Measurements from ENCODE around the gene COL11A1.
"Not testable (repeated sequence)": the region's sequence is repeated elsewhere in the genome, so short reads cannot be mapped to it uniquely, and the experiment has no call there.

The COL11A1 gene

DNA sequence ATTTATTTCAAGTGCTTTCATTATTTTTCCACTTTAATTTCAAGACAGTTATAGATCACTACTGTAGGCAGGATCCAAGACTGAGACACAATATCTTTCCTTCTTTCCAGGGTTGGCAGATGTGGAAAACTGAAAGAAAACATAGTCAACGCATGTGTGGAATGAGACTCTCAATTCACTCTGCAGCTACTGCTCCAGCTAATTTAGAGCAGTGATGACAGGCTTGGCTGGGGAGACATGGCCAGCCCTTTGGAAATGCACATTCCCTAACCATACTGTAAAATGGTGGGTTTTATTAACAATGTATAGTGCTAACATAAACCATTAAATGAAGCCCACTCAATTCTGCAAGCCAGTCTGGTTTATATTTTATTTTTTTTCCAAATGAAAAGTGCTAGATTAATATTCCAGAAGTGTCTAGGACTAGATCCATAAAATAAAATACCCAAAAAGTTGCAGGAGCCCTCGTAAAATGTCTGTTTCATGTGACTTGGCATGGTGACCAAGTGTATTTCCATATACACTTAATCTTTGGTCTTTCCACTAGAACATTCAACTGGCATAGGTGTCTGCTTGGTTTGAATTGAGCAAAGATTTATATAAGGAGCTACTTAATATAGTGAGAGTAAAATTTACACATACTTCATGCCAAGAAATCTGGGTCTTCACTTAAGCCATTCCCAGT lies 32.9 kb downstream of the COL11A1 start:
- no peak for DNase-seq

GRCh38 chr1:103074224-103074623 lies 34.1 kb downstream of the COL11A1 start:
- DNase-seq = no peak

DNA sequence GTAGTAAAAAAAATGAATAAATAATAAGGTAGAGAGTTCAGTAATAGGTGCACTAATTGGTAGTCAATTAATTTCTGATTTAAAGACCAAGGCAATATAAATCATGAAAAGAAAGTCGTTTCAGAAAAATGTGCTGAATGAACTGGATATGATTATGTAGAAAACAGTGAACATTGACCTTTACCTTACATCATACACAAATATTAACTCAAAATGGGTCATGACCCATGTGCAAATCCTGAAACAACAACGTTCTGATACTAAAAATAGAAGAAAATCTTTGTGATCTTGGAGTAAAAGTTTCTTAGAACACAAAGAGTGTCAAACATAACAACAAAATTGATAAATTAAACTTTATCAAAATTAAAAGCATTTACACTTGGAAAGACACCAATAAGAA lies 39.1 kb downstream of the COL11A1 start:
- no peak for DNase-seq

DNA sequence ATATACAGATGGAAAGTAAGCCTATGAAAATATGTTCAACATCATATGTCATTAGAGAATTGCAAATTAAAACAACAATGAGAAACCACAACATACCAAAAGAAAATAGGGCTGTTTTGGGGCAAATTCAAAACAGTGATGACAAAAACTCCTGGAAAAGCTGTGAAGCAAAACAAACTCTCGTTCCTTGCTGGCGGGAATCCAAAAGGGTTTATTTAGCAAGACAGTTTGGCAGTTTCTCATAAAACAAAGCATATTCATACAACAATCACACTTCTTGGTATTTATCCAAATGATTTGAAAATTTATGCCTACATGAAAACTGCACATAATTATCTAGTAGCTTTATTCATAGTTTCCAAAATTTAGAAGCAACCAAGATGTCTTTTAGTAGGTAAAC lies 44.4 kb downstream of the COL11A1 start:
- DNase-seq = no peak

DNA sequence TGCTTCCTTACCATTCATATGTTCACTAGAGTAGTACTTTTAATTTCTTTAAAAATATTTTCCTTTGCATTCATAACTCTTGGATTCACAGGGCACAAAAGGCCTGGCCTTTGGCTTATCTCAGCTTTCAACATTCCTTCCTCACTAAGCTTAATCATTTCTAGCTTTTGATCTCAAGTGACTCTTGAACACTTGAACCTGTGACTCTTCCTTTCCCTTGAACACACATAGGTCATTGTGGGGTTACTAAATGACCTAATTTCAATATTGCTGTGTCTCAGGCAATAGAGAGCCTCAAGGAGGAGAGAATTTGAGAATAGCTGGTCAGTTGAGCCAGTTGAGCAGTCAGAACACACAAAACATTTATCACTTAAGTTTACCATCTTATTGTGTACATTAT lies 49.9 kb downstream of the COL11A1 start:
- no peak for DNase-seq

DNA sequence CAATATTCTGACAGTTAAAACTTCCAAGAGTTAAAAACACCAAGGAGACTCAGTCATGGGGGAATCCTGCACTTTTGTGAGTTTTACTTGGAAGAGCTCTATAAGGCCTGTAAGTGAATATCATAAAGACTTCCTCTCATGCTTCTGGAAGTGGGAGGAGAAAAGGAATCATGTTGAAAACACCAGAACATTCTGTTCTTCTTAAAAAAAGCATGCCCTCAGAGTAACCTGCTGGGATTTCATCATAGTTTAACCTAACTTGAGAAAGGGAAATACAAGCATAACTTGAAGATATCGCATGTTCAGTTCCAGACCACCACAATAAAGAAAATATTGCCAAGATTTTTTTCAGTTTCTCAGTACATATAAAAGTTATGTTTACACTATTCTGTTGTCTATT lies 51.9 kb downstream of the COL11A1 start:
- DNase-seq = no peak

DNA sequence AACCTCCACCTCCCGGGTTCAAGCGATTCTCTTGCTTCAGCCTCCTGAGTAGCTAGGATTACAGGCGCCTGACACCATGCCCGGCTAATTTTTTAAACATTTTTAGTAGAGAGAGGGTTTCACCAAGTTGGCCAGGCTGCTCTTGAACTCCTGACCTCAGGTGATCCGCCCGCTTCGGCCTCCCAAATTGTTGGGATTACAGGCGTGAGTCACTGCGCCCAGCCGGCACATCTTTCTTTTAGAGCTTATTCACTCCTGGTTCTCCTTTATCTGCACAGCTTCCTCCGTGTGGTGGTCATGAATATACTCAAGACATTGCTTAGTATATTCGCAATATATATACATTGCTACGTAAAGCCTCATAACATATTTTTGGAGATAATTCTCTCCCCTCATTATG lies 80.2 kb downstream of the COL11A1 start:
- DNase-seq = not testable (repeated sequence)

DNA sequence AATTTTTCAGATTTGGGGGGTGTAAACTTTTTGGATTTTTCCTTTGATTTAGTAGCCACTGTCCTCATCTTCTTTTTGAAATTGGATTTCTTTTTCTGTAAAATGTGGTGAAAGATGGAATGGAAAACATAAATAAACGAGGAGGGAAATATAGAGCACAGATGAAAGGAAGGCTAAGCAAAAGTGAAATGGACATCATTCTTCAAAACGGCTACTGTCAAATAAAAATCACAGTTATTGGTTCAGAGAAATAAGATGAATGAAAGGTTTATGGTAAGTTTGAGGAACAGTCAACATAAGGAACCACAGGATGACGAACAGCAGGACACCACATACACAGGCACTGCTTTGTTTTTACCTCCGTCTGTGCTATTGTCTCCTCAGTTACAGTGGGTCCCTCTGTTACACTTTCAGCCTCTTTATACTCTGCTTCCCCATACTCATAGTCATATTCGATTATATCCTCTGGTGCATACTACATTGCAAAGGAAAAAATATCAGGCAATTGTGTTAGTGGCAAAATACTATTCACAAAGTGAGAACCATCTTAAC lies 82.4 kb downstream of the COL11A1 start:
- DNase-seq = no peak

- DNase-seq = no peak
Observed at GRCh38 chr1:103024051-103024450, 84.3 kb downstream of the COL11A1 start.

GRCh38 chr1:103002005-103002404 lies 106.3 kb downstream of the COL11A1 start:
- no peak for DNase-seq

GRCh38 chr1:102978874-102979273 lies 129.4 kb downstream of the COL11A1 start:
- no peak for DNase-seq

GRCh38 chr1:102977292-102977691 lies 131.0 kb downstream of the COL11A1 start:
- DNase-seq = no peak

DNA sequence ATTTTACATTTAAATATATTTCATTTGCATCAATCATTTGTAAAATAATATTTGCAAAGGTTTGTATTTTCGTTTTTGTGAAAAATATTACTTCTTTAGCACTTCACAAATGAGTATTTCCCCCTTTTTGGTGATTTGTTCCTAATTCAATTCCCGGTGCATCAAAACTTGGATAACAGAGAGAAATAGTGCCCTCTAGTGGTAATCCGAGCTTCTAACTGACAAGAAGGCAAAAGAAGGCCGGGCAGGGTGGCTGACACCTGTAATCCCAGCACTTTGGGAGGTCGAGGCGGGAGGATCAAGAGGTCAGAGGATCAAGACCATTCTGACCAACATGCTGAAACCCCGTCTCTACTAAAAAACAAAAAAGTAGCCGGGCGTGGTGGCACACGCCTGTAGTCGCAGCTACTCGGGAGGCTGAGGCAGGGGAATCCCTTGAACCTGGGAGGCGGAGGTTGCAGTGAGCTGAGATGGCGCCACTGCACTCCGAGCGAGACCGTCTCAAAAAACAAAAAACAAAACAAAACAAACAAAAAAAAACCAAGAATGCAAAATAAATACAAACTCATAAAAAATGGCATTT lies 137.7 kb downstream of the COL11A1 start:
- no peak for DNase-seq

GRCh38 chr1:102967786-102968185 lies 140.5 kb downstream of the COL11A1 start:
- DNase-seq = no peak

- no peak for DNase-seq
Observed at GRCh38 chr1:102961549-102961948, 146.8 kb downstream of the COL11A1 start.

DNA sequence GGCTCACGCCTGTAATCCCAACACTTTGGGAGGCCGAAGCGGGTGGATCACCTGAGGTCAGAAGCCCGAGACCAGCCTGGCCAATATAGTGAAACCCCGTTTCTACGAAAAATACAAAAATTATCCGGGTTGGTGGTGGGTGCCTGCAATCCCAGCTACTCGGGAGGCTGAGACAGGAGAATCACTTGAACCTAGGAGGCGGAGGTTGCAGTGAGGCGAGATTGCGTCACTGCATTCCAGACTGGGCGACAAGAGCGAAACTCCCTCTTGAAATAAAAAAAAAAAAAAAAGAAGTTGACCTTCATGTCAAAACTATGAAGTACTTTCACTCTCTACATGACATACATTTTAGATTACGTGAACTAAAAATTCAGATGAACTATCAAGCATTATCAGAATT lies 153.7 kb downstream of the COL11A1 start:
- DNase-seq = no peak

- no peak for DNase-seq
Observed at GRCh38 chr1:102952400-102952799, 155.9 kb downstream of the COL11A1 start.

DNA sequence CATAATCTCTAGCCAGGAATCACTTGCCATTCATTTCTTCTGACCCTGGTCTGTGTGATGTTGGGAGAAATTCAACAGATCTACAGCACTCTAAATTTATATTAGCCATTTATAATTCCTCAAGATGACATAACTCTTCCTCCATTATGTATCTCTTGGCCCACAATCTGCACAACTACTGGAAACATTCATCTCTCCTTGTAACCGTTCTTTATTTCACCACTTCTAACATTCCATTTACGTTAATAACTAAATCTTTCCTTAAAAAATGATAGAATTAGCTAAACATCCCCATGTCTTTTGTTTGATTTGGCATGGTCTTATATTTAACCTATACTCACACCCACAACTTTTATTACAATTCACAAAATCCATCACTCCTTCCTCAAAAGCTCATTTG lies 166.0 kb downstream of the COL11A1 start:
- no peak for DNase-seq

DNA sequence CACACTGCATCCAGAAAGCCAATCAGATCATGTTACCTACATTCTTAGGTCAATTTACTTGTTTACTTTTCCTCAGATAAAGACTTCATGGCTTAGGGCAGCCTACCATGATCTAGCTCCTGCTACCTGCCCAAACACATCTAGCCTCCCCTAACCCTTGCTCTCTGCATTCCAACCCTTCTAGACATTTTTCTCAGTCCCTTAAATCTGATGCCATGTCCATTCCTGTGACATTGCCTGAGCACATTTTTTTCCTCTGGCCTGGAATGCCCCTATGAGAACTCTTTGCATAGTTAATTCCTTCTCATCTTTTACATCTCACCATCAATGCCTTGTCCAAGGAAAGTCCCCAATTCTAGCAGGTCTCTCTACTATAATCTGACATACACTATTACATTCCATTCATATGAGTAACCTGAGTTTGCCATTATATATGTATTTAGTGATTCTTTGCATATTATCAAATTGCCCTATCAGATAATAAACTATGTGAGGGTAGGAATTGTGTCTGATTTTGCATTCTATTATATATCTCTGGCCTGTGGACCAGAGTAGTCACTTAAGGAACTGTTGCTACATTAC lies 166.9 kb downstream of the COL11A1 start:
- DNase-seq = no peak

- no peak for DNase-seq
Observed at GRCh38 chr1:102937401-102937800, 170.9 kb downstream of the COL11A1 start.

- not testable (repeated sequence) for DNase-seq
Observed at GRCh38 chr1:102933362-102933761, 175.0 kb downstream of the COL11A1 start.

DNA sequence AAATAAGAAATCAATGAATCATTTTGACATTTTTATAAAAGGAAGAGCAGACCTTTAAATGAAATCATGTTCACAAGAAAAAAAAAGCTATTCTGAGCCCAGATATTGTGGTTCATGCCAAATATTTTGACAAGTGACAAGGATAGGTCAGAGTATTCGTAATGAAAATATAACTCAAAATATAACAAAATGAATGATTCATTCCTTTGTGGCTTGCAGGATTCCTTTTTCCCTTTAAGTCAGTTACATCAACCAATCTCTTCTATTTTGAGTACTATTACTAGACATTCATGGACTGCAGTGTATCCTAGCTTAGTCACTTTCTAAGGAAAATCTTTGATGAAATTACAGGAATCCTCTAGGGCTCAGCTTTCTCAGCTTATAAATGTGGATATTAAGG lies 188.7 kb downstream of the COL11A1 start:
- DNase-seq = no peak

GRCh38 chr1:102901996-102902395 lies 206.3 kb downstream of the COL11A1 start:
- DNase-seq = no peak

DNA sequence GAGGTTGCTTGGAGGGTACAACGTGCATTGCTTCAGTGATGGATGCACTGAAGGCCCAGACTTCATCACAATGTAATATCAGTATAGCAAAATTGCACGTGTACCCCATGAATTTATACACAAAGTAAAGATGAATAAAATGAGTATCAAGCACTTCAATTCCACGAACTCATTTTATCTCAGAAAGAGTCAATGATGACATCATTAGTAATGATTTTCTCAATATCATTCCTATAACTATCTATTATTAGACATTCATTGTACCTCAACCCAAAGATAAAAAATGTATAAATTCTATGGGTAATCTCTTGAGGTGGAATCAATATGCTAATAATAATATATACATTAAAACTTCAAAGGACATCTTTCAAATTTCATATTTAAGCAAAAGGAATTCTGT lies 208.4 kb downstream of the COL11A1 start:
- no peak for DNase-seq

Measured in stimulated activated naive CD4-positive, alpha-beta T cell treated with Interleukin-2 at 50 U/mL for 16 hours (primary cell).